Right atrium auricular region (tissue), 2 donors: ENCODE measurements around the gene SASH1. TPM values are rescaled to one million over a fixed set of nuclear protein-coding genes. Genes with fewer than 3 reads are reported as not detected.

Experiments used
- DNase-seq: peaks from one replicate; pipeline ENCODE4 v3.0.0-alpha.2; 2019; ENCODE audit warnings: low spot score
- H3K27ac ChIP-seq, 2 donors: fragments of 200-600 bp; sonication (generic); 1 replicate in 1 of 2; 2 replicates in 1 of 2; pipeline ENCODE4 v1.5.1; 2016 to 2019
- H3K27me3 ChIP-seq, 2 donors: fragments of 200-600 bp; sonication (generic); one replicate each; pipeline versions ENCODE4 v1.5.1 to v1.6.0; 2017 to 2019
- H3K36me3 ChIP-seq: fragments of 200-600 bp; sonication (generic); one replicate; pipeline ENCODE4 v1.5.1; 2016
- H3K4me1 ChIP-seq, 2 donors: fragments of 200-600 bp; sonication (generic); one replicate each; pipeline versions ENCODE4 v1.5.1 to v1.6.0; 2017 to 2019
- H3K4me3 ChIP-seq, 2 donors: fragments of 200-600 bp; sonication (generic); 1 replicate in 1 of 2; 2 replicates in 1 of 2; pipeline ENCODE4 v1.5.1; 2017 to 2019; ENCODE audit warnings: mild to moderate bottlenecking in 1 of 2, moderate library complexity in 1 of 2
- H3K9me3 ChIP-seq, 2 donors: fragments of 200-600 bp; sonication (generic); one replicate each; pipeline ENCODE4 v1.5.1; 2019
- total RNA-seq, 2 donors: library from RNA; depleted of rRNA; stranded (reverse); fragments of >200 nt; gene quantifications; one replicate each; pipeline ENCODE4 v1.1.0, GENCODE V29; 2016
- TF ChIP-seq, protein P1 (sequence below), 2 donors: fragments of 200-600 bp; sonication (generic); IDR thresholded peaks; one replicate each; pipeline ENCODE4 v1.5.1; 2019; ENCODE audit warnings: antibody characterized with exemption in 2 of 2

The SASH1 gene
- total RNA-seq, 2 donors from 2014 or later = 39.0 to 42.3 TPM

GRCh38 chr6:148551226-148551625, 208.6 kb downstream of the SASH1 start:
- H3K4me3 ChIP-seq = no peak overlapping the region
- TF ChIP-seq, protein P1, sequence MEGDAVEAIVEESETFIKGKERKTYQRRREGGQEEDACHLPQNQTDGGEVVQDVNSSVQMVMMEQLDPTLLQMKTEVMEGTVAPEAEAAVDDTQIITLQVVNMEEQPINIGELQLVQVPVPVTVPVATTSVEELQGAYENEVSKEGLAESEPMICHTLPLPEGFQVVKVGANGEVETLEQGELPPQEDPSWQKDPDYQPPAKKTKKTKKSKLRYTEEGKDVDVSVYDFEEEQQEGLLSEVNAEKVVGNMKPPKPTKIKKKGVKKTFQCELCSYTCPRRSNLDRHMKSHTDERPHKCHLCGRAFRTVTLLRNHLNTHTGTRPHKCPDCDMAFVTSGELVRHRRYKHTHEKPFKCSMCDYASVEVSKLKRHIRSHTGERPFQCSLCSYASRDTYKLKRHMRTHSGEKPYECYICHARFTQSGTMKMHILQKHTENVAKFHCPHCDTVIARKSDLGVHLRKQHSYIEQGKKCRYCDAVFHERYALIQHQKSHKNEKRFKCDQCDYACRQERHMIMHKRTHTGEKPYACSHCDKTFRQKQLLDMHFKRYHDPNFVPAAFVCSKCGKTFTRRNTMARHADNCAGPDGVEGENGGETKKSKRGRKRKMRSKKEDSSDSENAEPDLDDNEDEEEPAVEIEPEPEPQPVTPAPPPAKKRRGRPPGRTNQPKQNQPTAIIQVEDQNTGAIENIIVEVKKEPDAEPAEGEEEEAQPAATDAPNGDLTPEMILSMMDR (IDR thresholded peaks at IDR 0.05) = no peak
- H3K36me3 ChIP-seq = peaks cover 42% of the 10 kb centered on the region
- no peak for DNase-seq
- no peak overlapping the region for H3K27ac ChIP-seq
- H3K4me1 ChIP-seq = peaks cover 0 to 7% of the 10 kb centered on the region in 2 donors
- no peaks in the 10 kb centered on the region for H3K9me3 ChIP-seq
- H3K27me3 ChIP-seq = no peaks in the 10 kb centered on the region

- Histone ChIP-seq H3K4me3 (no peak overlapping the region), H3K27me3 (no peaks in the 10 kb centered on the region), H3K4me1 (peaks cover 0 to 6% of the 10 kb centered on the region in 2 donors), H3K9me3 (no peaks in the 10 kb centered on the region), H3K36me3 (no peaks in the 10 kb centered on the region), H3K27ac (no peak overlapping the region)
- TF ChIP-seq, protein P1 (IDR thresholded peaks at IDR 0.05) = no peak
- DNase-seq = no peak
Observed at GRCh38 chr6:148556410-148556809, 213.8 kb downstream of the SASH1 start.

DNA sequence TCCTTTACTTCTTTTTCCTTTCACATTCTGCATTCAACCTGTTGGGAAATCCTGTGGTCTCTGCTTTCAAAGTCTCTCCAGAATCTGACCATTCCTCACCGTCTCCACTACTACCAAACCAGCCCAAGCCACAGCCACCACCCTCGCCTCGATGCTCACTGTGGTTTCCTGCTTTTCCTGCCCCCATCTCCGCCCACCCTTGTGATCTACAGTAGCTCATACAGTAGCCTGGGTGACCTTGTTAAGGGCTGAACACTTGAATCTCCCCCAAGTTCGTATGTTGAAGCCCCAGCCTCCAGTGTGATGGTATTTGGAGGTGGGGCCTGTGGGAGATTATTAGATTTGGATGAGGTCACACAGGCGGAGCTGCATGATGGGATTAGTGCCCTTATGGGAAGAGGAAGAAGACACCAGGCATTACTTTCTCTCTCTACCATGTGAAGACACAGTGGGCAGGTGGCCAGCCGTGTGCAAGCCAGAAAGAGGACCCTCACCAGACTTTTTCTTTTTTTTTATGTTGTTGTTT, 215.2 kb downstream of the SASH1 start:
- Histone ChIP-seq H3K27me3 (no peaks in the 10 kb centered on the region), H3K36me3 (no peaks in the 10 kb centered on the region), H3K27ac (no peak overlapping the region), H3K9me3 (no peaks in the 10 kb centered on the region), H3K4me1 (peaks cover 0 to 6% of the 10 kb centered on the region in 2 donors), H3K4me3 (no peak overlapping the region)
- no peak for DNase-seq
- TF ChIP-seq, protein P1 (IDR thresholded peaks at IDR 0.05) = no peak

- peaks cover 0 to 6% of the 10 kb centered on the region in 2 donors for H3K4me1 ChIP-seq
- H3K9me3 ChIP-seq = no peaks in the 10 kb centered on the region
- no peaks in the 10 kb centered on the region for H3K36me3 ChIP-seq
- peak; percentile 77 for DNase-seq
- H3K27ac ChIP-seq = peak overlapping the region in 1 of 2 donors; percentile 21
- H3K27me3 ChIP-seq = no peaks in the 10 kb centered on the region
- H3K4me3 ChIP-seq = peak overlapping the region; percentile 41 to 53
- TF ChIP-seq, protein P1 (IDR thresholded peaks at IDR 0.05) = peak; percentile 94 to 98
Observed at GRCh38 chr6:148559848-148560433, 217.3 kb downstream of the SASH1 start.

DNA sequence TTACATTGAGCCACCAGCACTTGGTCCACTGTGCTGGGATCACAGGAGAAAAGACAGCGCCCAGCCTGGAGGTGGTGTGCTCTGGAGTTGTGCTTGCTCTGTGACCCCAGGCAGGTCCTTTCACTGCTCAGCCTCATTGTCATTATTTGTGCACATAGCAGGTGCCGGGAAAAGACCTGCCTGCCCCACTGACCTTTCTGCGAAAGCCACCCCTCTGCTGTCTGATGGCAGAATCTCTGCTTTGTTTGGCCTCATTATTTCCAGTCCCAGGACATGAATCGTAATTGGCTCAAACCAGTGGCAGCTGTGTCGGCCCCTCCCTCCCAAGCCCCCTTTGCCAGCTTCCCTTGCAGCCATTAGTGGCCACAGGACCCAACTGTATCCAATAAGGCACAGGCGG, 219.0 kb downstream of the SASH1 start:
- DNase-seq = no peak
- no peaks in the 10 kb centered on the region for H3K9me3 ChIP-seq
- H3K27me3 ChIP-seq = no peaks in the 10 kb centered on the region
- TF ChIP-seq, protein P1 (IDR thresholded peaks at IDR 0.05) = no peak
- no peak overlapping the region for H3K4me3 ChIP-seq
- H3K36me3 ChIP-seq = no peaks in the 10 kb centered on the region
- H3K27ac ChIP-seq = no peak overlapping the region
- H3K4me1 ChIP-seq = peaks cover 0 to 23% of the 10 kb centered on the region in 2 donors

DNA sequence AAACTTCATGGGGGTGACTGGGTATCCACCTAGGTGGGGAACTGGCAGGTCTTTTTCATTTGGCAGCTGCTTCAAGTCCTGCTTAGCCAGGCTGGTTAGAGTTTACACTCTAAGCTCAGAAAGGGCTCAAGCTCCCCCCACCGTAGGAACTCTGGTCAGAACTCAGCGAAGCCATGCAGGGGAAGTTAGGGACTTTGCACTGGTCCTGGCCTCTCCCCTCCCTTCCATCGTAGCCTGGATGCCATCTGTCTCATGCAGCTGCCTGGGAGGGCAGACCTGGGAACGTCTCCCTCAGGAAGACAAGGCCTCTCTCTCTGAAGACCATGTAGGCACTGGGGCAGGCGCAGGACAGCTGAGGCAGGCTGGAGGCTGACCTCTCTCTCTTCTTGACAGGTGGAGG, 220.4 kb downstream of the SASH1 start:
- H3K9me3 ChIP-seq = no peaks in the 10 kb centered on the region
- H3K4me1 ChIP-seq = peaks cover 0 to 25% of the 10 kb centered on the region in 2 donors
- TF ChIP-seq, protein P1 (IDR thresholded peaks at IDR 0.05) = no peak
- H3K36me3 ChIP-seq = no peaks in the 10 kb centered on the region
- no peak overlapping the region for H3K27ac ChIP-seq
- no peak for DNase-seq
- H3K4me3 ChIP-seq = no peak overlapping the region
- no peaks in the 10 kb centered on the region for H3K27me3 ChIP-seq
